Loucy (cell line): ENCODE measurements around the gene FGD5.

Experiments
- EZH2phosphoT487 ChIP-seq: fragments of 200-600 bp; IDR thresholded peaks from 2 replicates; pipeline ENCODE4 v1.6.1; 2018; ENCODE audit warnings: antibody characterized with exemption, mild to moderate bottlenecking, moderate library complexity, borderline replicate concordance
- TF ChIP-seq, protein P1 (sequence below): fragments of 200-600 bp; sonication (generic); conservative IDR thresholded peaks from 2 replicates; pipeline ENCODE4 v1.5.1; 2014; ENCODE audit warnings: mild to moderate bottlenecking, antibody characterized with exemption, low read length

DNA sequence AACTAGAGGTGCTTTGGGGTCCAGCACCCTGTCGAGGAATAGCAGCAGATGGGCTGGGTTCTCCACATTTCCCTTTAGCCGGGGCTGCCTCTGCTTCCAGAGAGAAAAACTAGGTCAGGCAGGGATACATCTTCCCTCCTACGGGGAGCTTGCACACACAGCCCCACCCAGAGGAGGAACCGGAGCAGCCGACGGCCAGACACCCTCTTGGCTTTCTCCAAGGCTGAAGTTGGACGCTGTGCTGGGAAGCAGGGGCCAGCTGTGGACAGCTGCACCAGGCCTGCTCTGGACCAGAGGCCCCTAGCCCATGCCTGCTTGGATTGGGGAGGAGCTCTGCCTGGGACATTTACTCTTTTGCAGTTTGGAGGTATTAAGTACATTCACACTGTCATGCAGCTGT lies 84.0 kb downstream of the FGD5 start:
- TF ChIP-seq, protein P1, sequence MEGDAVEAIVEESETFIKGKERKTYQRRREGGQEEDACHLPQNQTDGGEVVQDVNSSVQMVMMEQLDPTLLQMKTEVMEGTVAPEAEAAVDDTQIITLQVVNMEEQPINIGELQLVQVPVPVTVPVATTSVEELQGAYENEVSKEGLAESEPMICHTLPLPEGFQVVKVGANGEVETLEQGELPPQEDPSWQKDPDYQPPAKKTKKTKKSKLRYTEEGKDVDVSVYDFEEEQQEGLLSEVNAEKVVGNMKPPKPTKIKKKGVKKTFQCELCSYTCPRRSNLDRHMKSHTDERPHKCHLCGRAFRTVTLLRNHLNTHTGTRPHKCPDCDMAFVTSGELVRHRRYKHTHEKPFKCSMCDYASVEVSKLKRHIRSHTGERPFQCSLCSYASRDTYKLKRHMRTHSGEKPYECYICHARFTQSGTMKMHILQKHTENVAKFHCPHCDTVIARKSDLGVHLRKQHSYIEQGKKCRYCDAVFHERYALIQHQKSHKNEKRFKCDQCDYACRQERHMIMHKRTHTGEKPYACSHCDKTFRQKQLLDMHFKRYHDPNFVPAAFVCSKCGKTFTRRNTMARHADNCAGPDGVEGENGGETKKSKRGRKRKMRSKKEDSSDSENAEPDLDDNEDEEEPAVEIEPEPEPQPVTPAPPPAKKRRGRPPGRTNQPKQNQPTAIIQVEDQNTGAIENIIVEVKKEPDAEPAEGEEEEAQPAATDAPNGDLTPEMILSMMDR, result no peak
- TF ChIP-seq EZH2phosphoT487, result no peak
